Ammon's horn (tissue), 1 donor: ENCODE measurements around the gene ASRGL1.
"Not testable (repeated sequence)": the region's sequence is repeated elsewhere in the genome, so short reads cannot be mapped to it uniquely, and the experiment has no call there.

Experiments
- DNase-seq: peaks from one replicate; pipeline ENCODE4 v3.0.0-alpha.2; 2016; ENCODE audit warnings: low spot score

ASRGL1 gene

DNA sequence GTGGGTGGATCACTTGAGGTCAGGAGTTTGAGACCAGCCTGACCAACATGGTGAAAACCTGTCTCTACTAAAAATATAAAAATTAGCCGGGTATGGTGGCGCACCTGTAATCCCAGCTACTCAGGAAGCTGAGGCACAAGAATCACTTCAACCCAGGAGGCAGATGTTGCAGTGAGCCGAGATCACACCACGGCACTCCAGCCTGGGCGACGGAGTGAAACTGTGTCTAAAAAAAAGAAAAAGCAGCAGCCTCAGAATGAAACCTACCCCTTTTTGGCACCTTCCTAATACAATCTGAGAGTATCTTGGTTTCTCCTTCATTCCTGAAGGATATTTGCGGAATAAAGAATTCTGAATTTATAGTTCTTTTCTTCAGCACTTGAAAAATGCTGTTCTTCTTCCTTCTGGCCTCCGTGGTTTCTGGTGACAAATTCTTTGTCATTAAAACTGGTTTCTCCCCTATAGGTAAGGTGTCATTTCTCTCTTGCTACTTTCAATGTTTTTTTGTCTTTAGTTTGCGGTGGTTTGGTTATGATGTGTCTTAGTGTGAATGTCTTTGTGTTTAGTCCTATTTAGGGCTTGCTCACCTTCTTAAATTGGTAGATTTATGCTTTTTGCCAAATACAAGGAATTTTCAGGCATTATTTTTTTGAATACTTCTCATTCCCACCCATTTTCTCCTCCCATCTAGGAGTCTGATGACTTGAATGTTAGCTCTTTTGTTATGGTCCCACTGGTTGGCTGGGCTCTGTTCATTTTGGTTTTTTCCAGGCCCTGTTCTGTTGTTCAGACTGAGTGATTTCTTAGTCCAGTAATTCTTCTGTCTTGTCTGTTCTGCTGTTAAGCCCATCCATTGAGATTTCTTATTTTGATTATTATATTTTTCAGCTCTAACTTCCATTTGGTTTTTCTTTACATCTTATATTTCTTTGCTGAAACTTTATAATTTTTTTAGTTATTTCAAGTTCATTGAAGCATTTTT is 15.4 kb downstream of the ASRGL1 start:
- DNase-seq = no peak

GRCh38 chr11:62353841-62354240 is 16.6 kb downstream of the ASRGL1 start:
- DNase-seq = no peak

GRCh38 chr11:62358273-62358672 is 21.0 kb downstream of the ASRGL1 start:
- no peak for DNase-seq

DNA sequence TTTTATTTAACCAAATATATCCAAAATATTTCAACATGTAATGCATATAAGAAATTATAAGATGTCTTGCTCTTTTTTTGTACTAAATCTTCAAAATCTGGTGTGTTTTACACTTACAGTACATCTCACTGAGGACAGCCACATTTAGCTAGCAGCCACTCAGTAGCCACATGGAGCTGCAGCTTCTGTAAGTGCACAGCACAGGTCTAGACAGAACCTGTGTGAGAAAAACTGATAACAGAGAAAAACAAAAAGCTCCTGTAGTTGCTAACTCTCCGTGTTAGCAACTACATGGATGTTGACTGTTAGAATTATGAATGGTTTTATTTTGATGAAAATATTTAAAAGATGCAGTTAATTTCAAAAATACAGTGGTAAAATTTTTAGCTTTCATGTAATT is 22.2 kb downstream of the ASRGL1 start:
- no peak for DNase-seq

DNA sequence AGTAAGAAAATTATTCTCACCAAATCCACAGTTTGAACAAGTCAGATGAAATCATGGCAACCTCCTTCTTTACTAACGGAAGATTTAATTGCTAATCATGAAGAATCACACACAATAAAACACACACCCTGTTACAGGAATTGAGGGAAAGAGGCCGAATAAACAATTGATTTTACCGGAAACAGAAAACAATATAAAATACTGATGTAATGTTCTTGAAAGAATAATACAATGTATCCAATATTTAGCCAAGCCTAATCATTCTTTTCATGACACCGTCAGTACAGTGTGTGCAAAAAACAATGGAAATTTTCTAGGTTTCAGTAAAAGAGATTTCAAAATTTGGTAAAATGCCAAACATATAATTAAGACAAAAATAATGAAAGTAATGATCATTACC is 23.4 kb downstream of the ASRGL1 start:
- no peak for DNase-seq

DNA sequence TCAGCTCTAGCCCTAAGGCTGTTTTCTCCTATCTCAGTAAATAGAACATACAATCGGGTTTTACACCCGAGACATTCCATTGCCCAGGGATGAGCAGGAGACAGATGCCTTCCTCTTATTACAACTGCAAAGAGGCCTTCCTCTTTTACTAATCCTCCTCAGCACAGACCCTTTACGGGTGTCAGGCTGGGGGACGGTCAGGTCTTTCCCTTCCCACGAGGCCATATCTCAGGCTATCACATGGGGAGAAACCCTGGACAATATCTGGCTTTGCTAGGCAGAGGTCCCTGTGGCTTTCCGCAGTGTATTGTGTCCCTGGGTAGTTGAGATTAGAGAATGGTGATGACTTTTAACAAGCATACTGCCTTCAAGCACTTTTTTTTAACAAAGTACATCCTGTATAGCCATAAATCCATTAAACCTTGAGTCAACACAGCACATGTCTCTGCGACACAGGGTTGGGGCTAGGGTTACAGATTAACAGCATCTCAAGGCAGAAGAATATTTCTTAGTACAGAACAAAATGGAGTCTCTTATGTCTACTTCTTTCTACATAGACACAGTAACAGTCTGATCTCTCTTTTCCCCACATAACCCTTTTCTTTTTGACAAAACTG is 31.7 kb downstream of the ASRGL1 start:
- not testable (repeated sequence) for DNase-seq

- DNase-seq = no peak
These were observed 33.6 kb downstream of the ASRGL1 start for GRCh38 chr11:62370743-62371440.

DNA sequence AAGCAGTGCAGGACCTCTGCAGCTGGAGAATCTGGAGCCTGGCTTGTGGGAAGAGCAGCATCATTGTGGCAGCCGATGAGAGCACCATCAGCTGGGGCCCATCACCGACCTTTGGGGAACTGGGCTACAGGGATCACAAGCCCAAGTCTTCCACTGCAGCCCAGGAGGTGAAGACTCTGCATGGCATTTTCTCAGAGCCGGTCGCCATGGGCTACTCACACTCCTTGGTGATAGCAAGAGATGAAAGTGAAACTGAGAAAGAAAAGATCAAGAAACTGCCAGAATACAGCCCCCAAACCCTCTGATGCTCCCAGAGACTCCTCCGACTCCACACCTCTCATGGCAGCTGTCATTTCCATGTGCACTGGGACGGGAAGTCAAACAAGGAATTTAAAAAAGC is 35.6 kb downstream of the ASRGL1 start:
- DNase-seq = no peak

- DNase-seq = no peak
These were observed 36.3 kb downstream of the ASRGL1 start for GRCh38 chr11:62373464-62374119.

DNA sequence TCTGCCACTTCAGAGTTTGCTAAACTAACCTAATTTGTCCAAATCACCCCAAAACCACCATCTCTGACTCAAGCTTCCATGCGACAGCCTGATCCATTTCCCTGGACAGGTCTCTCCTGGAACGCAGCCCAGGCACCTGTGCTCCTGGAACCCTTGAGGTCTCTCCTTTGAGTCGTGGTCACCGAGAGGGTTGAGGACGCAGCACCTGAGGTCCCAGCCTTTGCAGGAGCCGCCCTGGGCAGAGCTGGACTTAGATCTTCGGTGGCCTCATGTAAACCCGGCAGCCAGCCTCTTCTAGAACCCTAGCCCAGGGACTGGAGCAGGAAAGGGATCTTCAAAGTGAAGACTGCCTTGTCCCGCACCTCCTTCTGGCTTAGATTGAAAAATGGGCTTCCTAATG is 37.6 kb downstream of the ASRGL1 start:
- DNase-seq = no peak

DNA sequence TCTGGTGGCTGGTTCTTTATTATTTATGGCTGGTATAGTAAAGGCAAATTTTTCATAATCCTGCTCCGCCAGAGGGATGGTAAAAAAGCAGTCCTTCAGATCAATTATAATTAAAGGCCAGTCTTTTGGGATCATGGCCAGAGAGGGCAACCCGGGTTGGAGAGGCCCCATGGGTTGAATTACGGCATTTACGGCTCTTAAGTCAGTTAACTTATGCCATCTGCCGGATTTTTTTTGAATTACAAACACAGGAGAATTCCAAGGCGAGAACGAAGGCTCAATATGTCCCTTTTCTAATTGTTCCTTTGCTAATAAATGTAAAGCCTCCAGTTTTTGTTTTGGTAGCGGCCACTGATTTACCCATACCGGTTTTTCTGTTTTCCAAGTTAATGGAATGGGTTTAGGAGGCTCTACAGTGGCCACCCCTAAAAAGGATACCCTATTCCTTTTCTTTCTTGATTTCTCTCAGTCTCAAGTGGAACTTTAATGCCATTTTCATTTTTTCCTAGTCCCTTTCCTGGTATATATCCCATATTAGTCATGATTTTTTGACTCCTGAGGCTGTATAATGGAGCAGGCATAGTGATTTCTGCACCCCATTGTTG is 41.3 kb downstream of the ASRGL1 start:
- peak; percentile 46 for DNase-seq

DNA sequence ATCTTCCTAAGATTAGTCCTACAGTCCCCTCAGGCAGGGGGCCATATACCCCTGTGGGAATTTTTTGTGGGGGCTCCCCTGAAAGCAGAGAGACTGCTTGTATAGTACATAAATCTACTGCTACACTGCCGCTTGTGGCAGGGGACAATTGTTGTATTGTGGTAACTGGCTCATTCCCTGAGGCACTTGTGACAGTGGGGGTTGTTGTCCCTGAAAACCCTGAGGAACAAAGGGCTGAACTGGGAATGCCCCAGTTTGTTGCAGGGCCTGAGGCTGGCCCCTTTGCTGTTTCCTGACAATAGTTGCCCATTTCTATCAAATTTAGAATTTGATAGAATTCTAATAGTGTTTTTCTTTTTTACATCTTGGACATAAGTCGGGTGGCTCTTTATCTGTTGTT is 42.3 kb downstream of the ASRGL1 start:
- DNase-seq = peak; percentile 79

DNA sequence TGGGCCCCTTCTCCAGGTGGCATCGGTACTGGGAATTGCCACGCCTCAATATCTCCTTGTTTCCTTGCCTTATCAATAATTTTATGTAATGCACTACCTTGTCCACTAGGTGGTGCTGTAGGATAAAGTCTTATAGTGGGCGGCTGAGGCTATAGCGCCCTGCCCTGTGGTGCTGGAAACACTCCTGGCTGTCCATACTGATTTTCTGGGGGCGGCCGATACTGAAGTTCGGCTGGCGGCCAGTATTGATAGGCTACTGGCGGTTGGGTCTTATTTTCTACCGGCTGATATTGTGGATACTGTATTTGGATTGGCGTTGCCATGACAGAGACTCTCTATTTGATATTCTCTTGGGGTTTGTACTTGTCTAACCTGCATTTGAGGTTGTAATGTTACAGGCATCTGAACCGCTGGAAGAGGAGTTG is 43.6 kb downstream of the ASRGL1 start:
- peak; percentile 85 for DNase-seq

GRCh38 chr11:62383822-62384221 is 46.6 kb downstream of the ASRGL1 start:
- no peak for DNase-seq

DNA sequence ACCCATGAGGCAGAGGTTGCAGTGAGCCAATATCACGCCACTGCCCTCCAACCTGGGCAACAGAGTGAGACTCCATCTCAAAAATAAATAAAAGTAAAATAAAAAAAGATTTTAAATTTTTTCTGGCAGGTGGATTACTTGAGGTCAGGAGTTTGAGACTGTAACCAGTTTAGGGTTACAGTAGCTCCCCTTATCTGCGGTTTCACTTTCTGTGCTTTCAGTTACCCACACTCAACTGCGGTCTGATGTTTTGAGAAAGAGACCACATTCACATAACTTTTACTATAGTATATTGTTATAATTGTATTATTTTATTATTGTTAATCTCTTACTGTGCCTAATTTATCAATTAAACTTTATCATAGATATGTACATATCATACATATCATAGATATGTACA is 48.8 kb downstream of the ASRGL1 start:
- not testable (repeated sequence) for DNase-seq

DNA sequence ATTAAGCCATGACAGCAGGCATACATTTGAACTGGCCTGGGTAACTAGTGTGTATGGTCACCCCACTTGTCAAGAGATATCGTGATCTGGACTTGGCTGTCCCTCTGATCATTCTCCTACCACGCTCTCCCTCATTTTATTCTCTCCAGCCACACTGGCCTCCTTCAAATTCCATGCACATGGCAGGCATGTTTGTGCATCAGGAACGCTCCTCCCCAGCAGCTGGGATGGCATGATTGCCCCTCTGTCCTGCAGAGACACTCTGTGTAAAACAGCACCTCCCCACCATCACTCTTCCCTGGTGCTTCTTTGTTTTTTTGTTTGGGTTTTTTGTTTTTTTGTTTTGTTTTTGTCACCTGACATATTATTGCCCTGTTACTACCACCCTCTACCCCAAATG is 50.1 kb downstream of the ASRGL1 start:
- no peak for DNase-seq

DNA sequence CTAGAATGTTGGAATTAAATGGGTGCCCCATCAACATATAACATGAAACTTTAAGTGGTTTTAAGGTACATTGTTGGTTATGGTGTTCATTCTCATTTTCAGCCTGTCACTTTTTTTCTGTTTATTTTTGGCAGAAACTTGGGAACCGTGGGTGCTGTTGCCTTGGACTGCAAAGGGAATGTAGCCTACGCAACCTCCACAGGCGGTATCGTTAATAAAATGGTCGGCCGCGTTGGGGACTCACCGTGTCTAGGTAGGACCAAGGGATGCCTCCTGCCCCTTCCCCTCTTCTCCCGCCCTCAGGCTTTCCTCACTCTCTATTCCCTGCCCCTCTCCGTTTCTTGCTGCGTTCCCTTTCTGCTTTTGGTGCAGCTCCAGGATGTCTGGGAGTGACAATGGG is 51.8 kb downstream of the ASRGL1 start:
- no peak for DNase-seq

DNA sequence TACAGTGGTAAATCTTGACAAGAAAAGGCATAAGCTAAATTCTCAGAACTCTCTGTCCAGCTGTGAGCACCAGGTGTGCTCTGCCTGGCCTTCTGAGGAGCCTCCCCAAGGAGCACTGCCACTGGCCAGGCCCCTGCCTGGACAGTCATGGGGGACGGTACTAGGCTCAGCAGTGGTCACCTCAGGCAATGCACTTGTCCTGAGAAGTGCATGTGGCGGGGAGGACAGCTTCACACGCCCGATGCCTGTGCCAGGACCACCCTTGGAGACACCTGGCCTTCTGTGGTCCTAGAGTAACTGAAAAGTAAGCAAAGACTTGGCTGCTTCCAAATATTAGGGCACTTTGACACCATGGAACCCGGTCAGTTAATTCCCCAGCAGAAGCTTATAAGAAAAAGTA is 53.0 kb downstream of the ASRGL1 start:
- DNase-seq = no peak

DNA sequence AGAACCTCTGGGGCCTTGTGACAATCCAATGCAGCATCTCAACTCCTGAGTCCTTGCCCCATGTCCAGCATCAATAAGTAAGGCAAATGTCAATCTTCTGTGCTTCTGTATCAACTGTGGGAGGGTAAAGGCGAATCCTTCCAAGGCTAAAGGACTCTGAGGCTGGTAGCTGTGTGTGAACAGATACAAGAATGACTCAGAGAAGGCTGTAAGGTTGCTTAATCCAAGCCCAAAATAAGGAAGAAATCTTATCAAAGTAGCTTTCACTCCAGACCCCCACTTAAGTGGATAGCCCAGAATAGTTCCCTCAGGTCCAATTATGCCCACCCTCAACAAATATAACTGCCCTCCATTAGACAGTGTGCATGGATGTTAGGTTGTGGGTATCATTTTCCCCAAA is 53.5 kb downstream of the ASRGL1 start:
- no peak for DNase-seq

- no peak for DNase-seq
These were observed 54.6 kb downstream of the ASRGL1 start for GRCh38 chr11:62391642-62392425.

- DNase-seq = no peak
These were observed 55.3 kb downstream of the ASRGL1 start for GRCh38 chr11:62392506-62392905.
